Hepatocyte (in vitro differentiated cells): ENCODE data around the gene DDR1. TPM values are rescaled to one million over a fixed set of nuclear protein-coding genes. Genes with fewer than 3 reads are reported as not detected.
A peak's percentile ranks its signal among the peaks of the same experiment; 100 is the strongest.

Source experiments
- DNase-seq: peaks from one replicate; pipeline ENCODE4 v3.0.0-alpha.2; 2016; ENCODE audit warnings: low spot score
- H2AFZ ChIP-seq: fragments of 200-600 bp; sonication (generic); 2 replicates; pipeline ENCODE4 v1.6.0; 2016; ENCODE audit warnings: antibody characterized with exemption, mild to moderate bottlenecking
- H3K27ac ChIP-seq: fragments of 200-600 bp; sonication (generic); 2 replicates; pipeline ENCODE4 v1.5.1; 2016; ENCODE audit warnings: mild to moderate bottlenecking
- H3K27me3 ChIP-seq: fragments of 200-600 bp; sonication (generic); 2 replicates; pipeline ENCODE4 v1.6.1; 2016
- H3K36me3 ChIP-seq: fragments of 200-600 bp; sonication (generic); replicated peaks from 2 replicates; pipeline ENCODE4 v1.5.1; 2016; ENCODE audit warnings: low read depth; ENCODE audit not compliant: insufficient read depth
- H3K4me1 ChIP-seq: fragments of 200-600 bp; sonication (generic); 2 replicates; pipeline ENCODE4 v1.5.1; 2016; ENCODE audit warnings: mild to moderate bottlenecking, moderate library complexity; ENCODE audit not compliant: insufficient read depth
- H3K4me2 ChIP-seq: fragments of 200-600 bp; sonication (generic); 2 replicates; pipeline ENCODE4 v1.6.0; 2016
- H3K4me3 ChIP-seq: fragments of 200-600 bp; sonication (generic); 2 replicates; pipeline ENCODE4 v1.5.1; 2016; ENCODE audit warnings: mild to moderate bottlenecking
- H3K79me2 ChIP-seq: fragments of 200-600 bp; sonication (generic); 2 replicates; pipeline ENCODE4 v1.6.0; 2017; ENCODE audit warnings: mild to moderate bottlenecking
- H3K9me2 ChIP-seq: fragments of 200-600 bp; sonication (generic); replicated peaks from 2 replicates; pipeline ENCODE4 v1.6.0; 2017; ENCODE audit warnings: mild to moderate bottlenecking; ENCODE audit not compliant: insufficient read depth
- H3K9me3 ChIP-seq: fragments of 200-600 bp; sonication (generic); 2 replicates; pipeline ENCODE4 v1.5.1; 2016; ENCODE audit warnings: low read depth, mild to moderate bottlenecking
- H4K20me1 ChIP-seq: fragments of 200-600 bp; sonication (generic); 2 replicates; pipeline ENCODE4 v1.6.0; 2016; ENCODE audit warnings: mild to moderate bottlenecking; ENCODE audit not compliant: insufficient read depth, poor library complexity, severe bottlenecking
- EZH2 ChIP-seq: fragments of 200-600 bp; sonication (generic); IDR thresholded peaks from 2 replicates; pipeline ENCODE4 v1.6.1; 2016; ENCODE audit warnings: antibody characterized with exemption, mild to moderate bottlenecking, borderline replicate concordance
- EZH2phosphoT487 ChIP-seq: fragments of 200-600 bp; sonication (generic); IDR thresholded peaks from one replicate; pipeline ENCODE4 v1.6.1; 2018; ENCODE audit warnings: antibody characterized with exemption, mild to moderate bottlenecking, low read depth, moderate library complexity; ENCODE audit not compliant: unreplicated experiment, severe bottlenecking
- WGBS: methylation state at CpG from one replicate; pipeline ENCODE4 v1.1.6; 2016; ENCODE audit warnings: low lambda C conversion rate; ENCODE audit errors: missing lambda C conversion rate; 5-methylcytosine and 5-hydroxymethylcytosine counted together
- polyA plus RNA-seq: library from polyadenylated mRNA; unstranded; fragments of >200 nt; fragmentation: Nextera tagmentation; extraction: Ambion mirVana; gene quantifications from 2 replicates; pipeline ENCODE4 v1.2.1, GENCODE V29; 2016
- total RNA-seq: library from RNA; depleted of rRNA; stranded (reverse); fragments of >200 nt; gene quantifications from 2 replicates; pipeline ENCODE4 v1.2.3, GENCODE V29; 2014
- TF ChIP-seq, protein P1 (sequence below): fragments of 200-600 bp; sonication (generic); IDR thresholded peaks from 2 replicates; pipeline ENCODE4 v1.5.1; 2016; ENCODE audit warnings: antibody characterized with exemption, mild to moderate bottlenecking; ENCODE audit not compliant: poor library complexity

DDR1 gene
- total and polyA plus RNA-seq, 2 experiments from 2014 or later, result 94.4 TPM

- Histone ChIP-seq H3K4me2 (peak overlapping the region; percentile 84), H3K9me2 (no peaks in the 10 kb centered on the region), H3K9me3 (no peaks in the 10 kb centered on the region), H3K4me3 (no peak overlapping the region), H3K4me1 (peaks cover 14% of the 10 kb centered on the region), H3K36me3 (no peaks in the 10 kb centered on the region), H3K27ac (peak overlapping the region; percentile 90), H2AFZ (peak overlapping the region; percentile 75), H3K79me2 (no peaks in the 10 kb centered on the region), H3K27me3 (no peaks in the 10 kb centered on the region), H4K20me1 (no peaks in the 10 kb centered on the region)
- DNase-seq, result no peak
- 71% methylated on average over 17 of the region's 17 CpGs for WGBS
- TF ChIP-seq EZH2phosphoT487 (no peak), EZH2 (no peak)
- TF ChIP-seq, protein P1, sequence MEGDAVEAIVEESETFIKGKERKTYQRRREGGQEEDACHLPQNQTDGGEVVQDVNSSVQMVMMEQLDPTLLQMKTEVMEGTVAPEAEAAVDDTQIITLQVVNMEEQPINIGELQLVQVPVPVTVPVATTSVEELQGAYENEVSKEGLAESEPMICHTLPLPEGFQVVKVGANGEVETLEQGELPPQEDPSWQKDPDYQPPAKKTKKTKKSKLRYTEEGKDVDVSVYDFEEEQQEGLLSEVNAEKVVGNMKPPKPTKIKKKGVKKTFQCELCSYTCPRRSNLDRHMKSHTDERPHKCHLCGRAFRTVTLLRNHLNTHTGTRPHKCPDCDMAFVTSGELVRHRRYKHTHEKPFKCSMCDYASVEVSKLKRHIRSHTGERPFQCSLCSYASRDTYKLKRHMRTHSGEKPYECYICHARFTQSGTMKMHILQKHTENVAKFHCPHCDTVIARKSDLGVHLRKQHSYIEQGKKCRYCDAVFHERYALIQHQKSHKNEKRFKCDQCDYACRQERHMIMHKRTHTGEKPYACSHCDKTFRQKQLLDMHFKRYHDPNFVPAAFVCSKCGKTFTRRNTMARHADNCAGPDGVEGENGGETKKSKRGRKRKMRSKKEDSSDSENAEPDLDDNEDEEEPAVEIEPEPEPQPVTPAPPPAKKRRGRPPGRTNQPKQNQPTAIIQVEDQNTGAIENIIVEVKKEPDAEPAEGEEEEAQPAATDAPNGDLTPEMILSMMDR, result no peak
These were observed 30.7 kb downstream of the DDR1 start for GRCh38 chr6:30914854-30915590.

- H3K9me3 ChIP-seq, result no peaks in the 10 kb centered on the region
- DNase-seq, result peak; percentile 74
- H3K27ac ChIP-seq, result peak overlapping the region; percentile 90
- peak overlapping the region; percentile 84 for H3K4me2 ChIP-seq
- H3K9me2 ChIP-seq, result no peaks in the 10 kb centered on the region
- H3K36me3 ChIP-seq, result no peaks in the 10 kb centered on the region
- H4K20me1 ChIP-seq, result no peaks in the 10 kb centered on the region
- H3K4me1 ChIP-seq, result peaks cover 14% of the 10 kb centered on the region
- no peaks in the 10 kb centered on the region for H3K27me3 ChIP-seq
- 33% methylated on average over 5 of the region's 5 CpGs for WGBS
- TF ChIP-seq EZH2, result no peak
- TF ChIP-seq, protein P1, result peak; percentile 69
- H2AFZ ChIP-seq, result no peak overlapping the region
- no peaks in the 10 kb centered on the region for H3K79me2 ChIP-seq
- no peak overlapping the region for H3K4me3 ChIP-seq
These were observed 31.2 kb downstream of the DDR1 start for GRCh38 chr6:30915591-30915946.

DNA sequence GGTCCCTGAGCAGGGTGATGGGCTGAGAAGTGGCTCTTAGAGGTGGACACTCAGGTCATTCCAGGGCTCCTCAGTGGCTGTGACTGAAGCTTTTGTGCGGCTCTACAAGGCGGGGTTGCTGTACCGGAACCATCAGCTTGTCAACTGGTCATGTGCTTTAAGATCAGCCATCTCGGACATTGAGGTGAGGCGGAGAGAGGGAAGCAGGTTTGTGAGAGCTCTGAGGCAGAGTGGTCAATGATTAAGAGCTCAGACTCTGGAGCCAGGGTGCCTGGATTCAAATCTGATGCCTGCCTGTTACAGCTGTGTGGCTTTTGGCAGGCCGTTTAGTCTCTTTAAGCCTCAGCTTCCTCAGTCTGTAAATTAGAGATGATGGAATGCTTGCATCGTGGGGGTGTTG is 32.7 kb downstream of the DDR1 start:
- no peak overlapping the region for H3K4me2 ChIP-seq
- no peak for TF ChIP-seq EZH2
- TF ChIP-seq EZH2phosphoT487, result no peak
- TF ChIP-seq, protein P1, result no peak
- H3K27ac ChIP-seq, result no peak overlapping the region
- H3K4me1 ChIP-seq, result peaks cover 14% of the 10 kb centered on the region
- no peaks in the 10 kb centered on the region for H3K9me3 ChIP-seq
- no peaks in the 10 kb centered on the region for H3K36me3 ChIP-seq
- H3K79me2 ChIP-seq, result no peaks in the 10 kb centered on the region
- no peak for DNase-seq
- no peaks in the 10 kb centered on the region for H3K9me2 ChIP-seq
- WGBS, result 89% methylated on average over 7 of the region's 7 CpGs
- H4K20me1 ChIP-seq, result no peaks in the 10 kb centered on the region
- H2AFZ ChIP-seq, result no peak overlapping the region
- no peaks in the 10 kb centered on the region for H3K27me3 ChIP-seq
- no peak overlapping the region for H3K4me3 ChIP-seq

- H3K4me2 ChIP-seq, result no peak overlapping the region
- no peaks in the 10 kb centered on the region for H3K9me2 ChIP-seq
- H3K27ac ChIP-seq, result no peak overlapping the region
- H2AFZ ChIP-seq, result no peak overlapping the region
- no peaks in the 10 kb centered on the region for H3K79me2 ChIP-seq
- no peak for DNase-seq
- H3K9me3 ChIP-seq, result no peaks in the 10 kb centered on the region
- H3K27me3 ChIP-seq, result no peaks in the 10 kb centered on the region
- 97% methylated on average over 8 of the region's 8 CpGs for WGBS
- no peaks in the 10 kb centered on the region for H4K20me1 ChIP-seq
- TF ChIP-seq EZH2phosphoT487 (no peak), EZH2 (no peak)
- no peaks in the 10 kb centered on the region for H3K36me3 ChIP-seq
- no peak overlapping the region for H3K4me3 ChIP-seq
- peaks cover 14% of the 10 kb centered on the region for H3K4me1 ChIP-seq
These were observed 33.2 kb downstream of the DDR1 start for GRCh38 chr6:30917487-30917886.
